ENCODE data around the gene DCAF15. TPM values are rescaled to one million over a fixed set of nuclear protein-coding genes. Genes with fewer than 3 reads are reported as not detected.

The DCAF15 gene
- total RNA-seq, 1 donor from 2014 or later = 83.4 TPM

DNA sequence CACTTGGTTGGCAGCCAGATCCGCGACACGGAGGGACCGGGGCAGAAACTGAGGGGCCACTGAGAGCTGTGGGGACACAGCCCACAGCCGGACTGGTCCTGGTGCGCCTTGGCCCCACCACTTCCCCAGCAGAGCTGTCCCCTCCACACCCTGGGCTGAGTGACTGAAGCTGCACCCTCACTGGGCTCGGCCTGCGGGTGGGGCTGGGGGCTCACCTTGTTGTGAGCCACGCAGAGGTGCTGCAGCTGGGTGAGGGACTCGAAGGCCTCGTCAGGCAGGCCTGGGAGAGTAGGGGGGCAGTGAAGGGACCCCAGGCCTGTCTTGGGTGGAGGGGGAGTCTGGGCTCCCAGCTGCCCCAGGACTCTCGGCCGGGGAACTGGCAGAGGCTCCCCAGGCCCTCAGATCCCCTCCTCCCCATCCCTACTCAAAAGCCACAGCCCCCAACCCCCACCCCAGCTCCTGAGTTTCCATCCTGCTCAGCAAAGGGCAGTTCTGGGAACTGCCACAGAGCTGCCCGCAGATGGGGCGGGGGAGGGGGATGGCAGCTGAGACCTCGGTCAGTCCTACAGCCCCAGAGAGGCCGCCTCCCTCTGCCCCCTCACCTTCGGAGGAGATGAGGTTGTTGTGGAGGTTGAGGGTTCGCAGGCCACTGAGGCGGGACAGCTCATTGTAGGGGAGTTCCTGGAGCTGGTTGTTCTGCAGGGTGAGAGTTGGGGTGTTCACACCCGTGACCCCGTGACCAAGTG is 16.4 kb upstream of the DCAF15 start:
- intact Hi-C loops (cut with micrococcal nuclease) = no loop called here
- no peak overlapping the region for H3K4me3 Mint-ChIP-seq
- CTCF ChIA-PET = no interaction called here
- H3K27me3 Mint-ChIP-seq = peaks cover 4% of the 10 kb centered on the region
- no peak for DNase-seq
- no peaks in the 10 kb centered on the region for H3K36me3 Mint-ChIP-seq (ENCODE audit: low read depth)
- no peak for TF ChIP-seq CTCF (IDR thresholded peaks at IDR 0.05)
- H3K9me3 Mint-ChIP-seq = no peaks in the 10 kb centered on the region
- no peak overlapping the region for H3K27ac Mint-ChIP-seq
- POLR2A ChIA-PET = interaction anchor here (0.6 kb wide), 1 partner anchor 1056 kb away, joined by 3 read pairs; no protein-coding TSS in a partner anchor
- ATAC-seq (ENCODE audit: low read depth) = no peak
- peaks cover 2% of the 10 kb centered on the region for H3K4me1 Mint-ChIP-seq

DNA sequence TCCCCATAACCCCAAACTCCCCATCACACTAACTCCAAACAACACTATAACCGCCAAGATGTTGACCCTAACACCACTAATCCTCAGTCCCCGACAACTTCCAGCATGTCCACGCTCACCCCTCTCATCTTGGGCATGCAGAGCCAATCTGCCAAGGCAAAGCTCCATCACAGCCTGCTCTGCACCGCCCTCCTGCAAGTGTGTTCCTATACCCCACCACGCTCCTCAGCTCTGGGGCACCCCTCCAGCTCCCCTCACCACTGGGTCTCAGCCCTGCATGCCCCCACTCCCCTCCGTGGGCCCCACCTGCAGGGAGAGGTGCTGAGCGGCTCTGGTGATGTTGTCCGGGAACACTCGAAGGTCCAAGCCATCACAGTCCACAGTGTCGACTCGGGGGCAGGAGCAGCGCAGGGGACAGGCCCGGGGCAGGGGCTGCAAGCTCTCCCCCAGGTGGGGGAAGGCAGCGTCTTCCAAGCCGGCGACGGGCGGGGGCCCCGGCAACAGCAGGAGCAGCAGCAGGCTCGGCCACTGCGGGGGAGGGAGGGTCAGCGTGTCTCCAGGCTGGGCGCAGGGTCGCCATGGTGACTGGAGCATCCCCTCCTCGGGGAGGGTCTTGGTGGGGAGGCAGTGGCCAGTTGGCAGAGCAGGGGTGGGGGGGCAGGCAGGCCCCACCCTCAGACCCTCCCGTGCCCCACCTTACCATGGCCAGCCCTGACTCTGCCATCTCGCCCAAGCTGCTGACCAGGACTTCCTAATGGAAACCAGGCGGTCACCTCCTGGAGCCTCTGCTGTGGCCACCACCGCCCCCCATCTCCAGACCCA is 14.6 kb upstream of the DCAF15 start:
- no peaks in the 10 kb centered on the region for H3K9me3 Mint-ChIP-seq

DNA sequence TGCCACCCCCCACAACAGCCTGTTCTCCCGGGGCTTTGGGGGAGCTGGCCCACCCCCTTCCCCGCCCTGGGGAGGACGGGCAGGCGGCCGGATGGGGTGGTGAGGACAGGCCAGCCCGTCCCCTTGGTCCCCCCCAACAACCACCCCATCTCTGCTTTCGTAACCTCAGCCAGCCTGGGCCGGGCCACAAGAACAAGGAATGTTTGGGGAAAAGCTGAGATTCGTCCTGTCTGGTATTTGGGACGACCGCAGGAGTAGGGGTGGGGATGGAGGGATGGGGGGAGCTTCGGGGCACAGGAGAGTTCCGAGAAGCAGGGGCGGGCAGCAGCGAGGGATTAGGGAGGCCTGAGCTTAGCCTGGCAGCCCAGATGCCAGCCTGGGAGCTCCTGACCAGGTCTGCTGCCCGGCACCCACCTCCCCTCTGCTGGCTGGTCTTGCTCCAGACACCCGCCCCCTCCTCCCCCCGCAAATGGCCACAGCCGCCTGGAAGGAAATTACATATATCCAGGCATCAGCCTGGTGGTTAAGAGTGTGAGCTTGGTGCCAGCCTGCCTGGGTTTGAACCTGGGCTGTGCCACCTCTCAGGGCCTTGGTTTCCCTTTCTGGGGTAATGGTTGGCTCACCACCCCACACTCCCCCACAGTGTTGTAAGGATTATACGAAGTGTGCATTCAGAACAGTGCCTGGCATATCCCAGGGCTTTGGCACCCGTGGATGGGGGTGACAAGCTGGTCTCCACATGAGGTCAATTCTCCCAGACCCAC is 13.8 kb upstream of the DCAF15 start, which contains the start of gene PODNL1:
Gene PODNL1, minus strand, starts transcription at position 117 of the 764 bp plus-strand sequence. CDS start 236 bp downstream, outside the sequence.
- Mint-ChIP-seq H3K9me3 (no peaks in the 10 kb centered on the region), H3K36me3 (ENCODE audit: low read depth) (no peaks in the 10 kb centered on the region), H3K4me3 (no peak within 1 kb of the TSS), H3K27ac (no peak within 1 kb of the TSS), H3K27me3 (peaks cover 4% of the 10 kb centered on the region), H3K4me1 (peaks cover 2% of the 10 kb centered on the region)
- ChIA-PET CTCF (no interaction called here), POLR2A (no interaction called here)
- DNase-seq = no peak
- no peak for ATAC-seq (ENCODE audit: low read depth)
- intact Hi-C loops (cut with micrococcal nuclease) = no loop called here
- no peak for TF ChIP-seq CTCF (IDR thresholded peaks at IDR 0.05)

More for the DNA sequence above, 14.6 kb upstream of the DCAF15 start:
- Mint-ChIP-seq H3K4me1 (peaks cover 2% of the 10 kb centered on the region), H3K27me3 (peaks cover 4% of the 10 kb centered on the region), H3K4me3 (no peak overlapping the region), H3K36me3 (ENCODE audit: low read depth) (no peaks in the 10 kb centered on the region), H3K27ac (no peak overlapping the region)
- no peak for TF ChIP-seq CTCF (IDR thresholded peaks at IDR 0.05)
- intact Hi-C loops (cut with micrococcal nuclease) = no loop called here
- DNase-seq (no peak), ATAC-seq (ENCODE audit: low read depth) (no peak)
- POLR2A ChIA-PET = no interaction called here
- CTCF ChIA-PET = no interaction called here

- ChIA-PET CTCF (no interaction called here), POLR2A (interaction anchor here (1.0 kb wide), 1 partner anchor 11 kb away, joined by 3 read pairs; no protein-coding TSS in a partner anchor)
- no peak for TF ChIP-seq CTCF (IDR thresholded peaks at IDR 0.05)
- no peaks in the 10 kb centered on the region for H3K4me1 Mint-ChIP-seq
- intact Hi-C loops (cut with micrococcal nuclease) = no loop called here
- H3K27ac Mint-ChIP-seq = no peak overlapping the region
- no peak overlapping the region for H3K4me3 Mint-ChIP-seq
- ATAC-seq (ENCODE audit: low read depth) (no peak), DNase-seq (no peak)
- H3K36me3 Mint-ChIP-seq (ENCODE audit: low read depth) = no peaks in the 10 kb centered on the region
- peaks cover 4% of the 10 kb centered on the region for H3K27me3 Mint-ChIP-seq
- H3K9me3 Mint-ChIP-seq = no peaks in the 10 kb centered on the region
Measured at GRCh38 chr19:13942023-13942684, 10.2 kb upstream of the DCAF15 start.

Measured in activated B cell treated with CpG ODN at 0.5 μM for 24 hours (primary cell).